ENCODE data around the gene NDRG2. TPM values are rescaled to one million over a fixed set of nuclear protein-coding genes. Genes with fewer than 3 reads are reported as not detected.

Gene NDRG2
- 3.9 TPM for total RNA-seq (2013)
- polyA plus RNA-seq = 10 to 100 TPM in 2 of 3 donors, 1 to 10 TPM in 1; 6.8 to 11.7 (median 11.1) TPM
- 8.9 and 16.2 TPM in 2 replicates for polyA minus RNA-seq
- total RNA-seq = 0.42 to 4.7 (median 2.0) reads per million in 11 experiments

DNA sequence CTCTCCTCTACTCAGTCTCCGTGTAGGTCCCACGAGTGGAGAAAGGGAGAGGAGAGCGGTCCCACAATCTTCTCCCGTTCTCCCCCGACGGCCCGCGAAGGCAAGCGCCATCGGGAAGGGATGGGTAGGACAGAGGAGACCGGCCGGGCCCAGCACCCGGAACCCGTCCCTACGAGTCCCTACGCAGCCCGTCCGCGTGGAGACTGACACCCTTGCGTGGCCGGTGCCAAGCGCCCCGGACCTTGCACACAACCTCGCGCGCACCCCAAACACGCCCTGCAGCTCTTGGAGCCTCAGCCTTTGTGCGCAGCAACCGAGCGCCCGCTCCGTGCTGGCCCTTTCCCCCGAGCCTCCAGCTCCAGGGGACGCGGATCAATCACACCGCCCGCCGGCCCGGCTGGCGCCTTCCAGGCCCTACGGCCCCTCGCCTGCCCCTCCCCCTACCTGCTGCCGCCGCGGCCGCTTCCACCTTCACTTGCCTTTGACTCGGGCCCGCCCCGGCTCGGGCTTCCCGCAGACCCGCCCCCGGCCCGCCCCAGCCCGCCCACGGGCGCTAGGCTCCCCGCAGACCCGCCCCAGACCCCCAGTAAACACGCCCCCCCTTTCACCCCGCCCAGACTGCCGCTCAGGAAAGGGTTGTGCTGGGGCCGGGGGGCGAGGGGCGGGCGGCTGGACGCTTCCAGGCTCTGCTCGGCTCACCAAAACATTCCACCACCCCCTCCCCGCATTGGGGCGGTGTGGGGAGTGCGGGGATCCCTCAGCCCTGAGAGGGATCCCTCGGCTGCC lies at the start of gene NDRG2:
TSS of gene NDRG2 (minus strand) at position 477 of the 786 bp plus-strand sequence. CDS start 1,746 bp downstream, outside the sequence.
- Histone ChIP-seq H3K79me2 (ENCODE audit: insufficient read depth, low read length) (no peaks in the 10 kb centered on the region), H2AFZ (ENCODE audit: insufficient read depth, low read depth, low read length, poor library complexity, severe bottlenecking) (peak within 1 kb of the TSS; percentile 69), H3K4me3 (replicated peaks in 1 of 3; ENCODE audit: low read depth in 2 of 3, low read length in 3 of 3) (peak within 1 kb of the TSS; percentile 40 to 71 (median 43)), H4K20me1 (ENCODE audit: insufficient read depth, low read length) (no peaks in the 10 kb centered on the region), H3K27ac (ENCODE audit: low read depth in 1 of 2, low read length in 2 of 2) (no peak within 1 kb of the TSS), H3K9ac (ENCODE audit: insufficient read depth, low read length, poor library complexity, severe bottlenecking) (peak within 1 kb of the TSS; percentile 25), H3K4me1 (ENCODE audit: control insufficient read depth in 1 of 2, insufficient read depth in 2 of 2, low read length in 2 of 2) (peaks cover 38 to 45% of the 10 kb centered on the region in 2 donors), H3K27me3 (ENCODE audit: control insufficient read depth in 2 of 2, insufficient read depth in 2 of 2, low read length in 2 of 2) (peaks cover 15 to 37% of the 10 kb centered on the region in 2 donors), H3K9me3 (replicated peaks in 1 of 2; ENCODE audit: control insufficient read depth in 1 of 2, insufficient read depth in 1 of 2, low read length in 2 of 2) (peaks cover 2 to 4% of the 10 kb centered on the region in 2 donors), H3K36me3 (replicated peaks in 1 of 2; ENCODE audit: control insufficient read depth in 1 of 2, insufficient read depth in 2 of 2, low read length in 2 of 2) (no peaks in the 10 kb centered on the region), H3K4me2 (replicated peaks; ENCODE audit: extremely low read depth, low read length, poor library complexity, severe bottlenecking) (peak within 1 kb of the TSS; percentile 80)
- peaks cover 0 to 3% (median 1%) of the 10 kb centered on the region in 7 donors for H3K9me3 Mint-ChIP-seq
- H3K4me1 Mint-ChIP-seq = peaks cover 42% of the 10 kb centered on the region
- peaks cover 0 to 6% of the 10 kb centered on the region in 2 donors for H3K36me3 Mint-ChIP-seq
- H3K27ac Mint-ChIP-seq = peak within 1 kb of the TSS in 3 of 7 donors; percentile 8 to 61 (median 27)
- peaks cover 39 to 52% (median 43%) of the 10 kb centered on the region in 3 donors for H3K27me3 Mint-ChIP-seq (ENCODE audit: low read depth in 3 of 3)
- under 1% methylated on average over 42 of the region's 72 CpGs for WGBS (ENCODE audit: insufficient coverage)
- TF ChIP-seq, protein P1, sequence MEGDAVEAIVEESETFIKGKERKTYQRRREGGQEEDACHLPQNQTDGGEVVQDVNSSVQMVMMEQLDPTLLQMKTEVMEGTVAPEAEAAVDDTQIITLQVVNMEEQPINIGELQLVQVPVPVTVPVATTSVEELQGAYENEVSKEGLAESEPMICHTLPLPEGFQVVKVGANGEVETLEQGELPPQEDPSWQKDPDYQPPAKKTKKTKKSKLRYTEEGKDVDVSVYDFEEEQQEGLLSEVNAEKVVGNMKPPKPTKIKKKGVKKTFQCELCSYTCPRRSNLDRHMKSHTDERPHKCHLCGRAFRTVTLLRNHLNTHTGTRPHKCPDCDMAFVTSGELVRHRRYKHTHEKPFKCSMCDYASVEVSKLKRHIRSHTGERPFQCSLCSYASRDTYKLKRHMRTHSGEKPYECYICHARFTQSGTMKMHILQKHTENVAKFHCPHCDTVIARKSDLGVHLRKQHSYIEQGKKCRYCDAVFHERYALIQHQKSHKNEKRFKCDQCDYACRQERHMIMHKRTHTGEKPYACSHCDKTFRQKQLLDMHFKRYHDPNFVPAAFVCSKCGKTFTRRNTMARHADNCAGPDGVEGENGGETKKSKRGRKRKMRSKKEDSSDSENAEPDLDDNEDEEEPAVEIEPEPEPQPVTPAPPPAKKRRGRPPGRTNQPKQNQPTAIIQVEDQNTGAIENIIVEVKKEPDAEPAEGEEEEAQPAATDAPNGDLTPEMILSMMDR (IDR thresholded peaks at IDR 0.05) = no peak
- DNase-seq = peak in 1 of 3 donors; percentile 21
- intact Hi-C loops (cut with micrococcal nuclease) = no loop called here
- peak within 1 kb of the TSS; percentile 75 to 92 for H3K4me3 Mint-ChIP-seq

- H3K79me2 ChIP-seq (ENCODE audit: insufficient read depth, low read length) = peaks cover 38% of the 10 kb centered on the region
- H3K4me2 ChIP-seq (replicated peaks; ENCODE audit: extremely low read depth, low read length, poor library complexity, severe bottlenecking) = no peak overlapping the region
- peaks cover 34 to 39% of the 10 kb centered on the region in 2 donors for H3K4me1 ChIP-seq (ENCODE audit: control insufficient read depth in 1 of 2, insufficient read depth in 2 of 2, low read length in 2 of 2)
- WGBS (ENCODE audit: insufficient coverage) = 100% methylated on average over 8 of the region's 9 CpGs
- H3K36me3 ChIP-seq (replicated peaks in 1 of 2; ENCODE audit: control insufficient read depth in 1 of 2, insufficient read depth in 2 of 2, low read length in 2 of 2) = peaks cover 55 to 64% of the 10 kb centered on the region in 2 donors
- Mint-ChIP-seq H3K9me3 (peaks cover 0 to 3% (median 0%) of the 10 kb centered on the region in 7 donors), H3K27ac (peak overlapping the region in 3 of 7 donors; percentile 42 to 80 (median 58)), H3K4me3 (no peak overlapping the region), H3K27me3 (ENCODE audit: low read depth in 3 of 3) (peaks cover 5 to 9% (median 6%) of the 10 kb centered on the region in 3 donors), H3K36me3 (peaks cover 51 to 59% of the 10 kb centered on the region in 2 donors), H3K4me1 (peaks cover 39% of the 10 kb centered on the region)
- H3K27ac ChIP-seq (ENCODE audit: low read depth in 1 of 2, low read length in 2 of 2) = no peak overlapping the region
- peaks cover 0 to 3% of the 10 kb centered on the region in 2 donors for H3K27me3 ChIP-seq (ENCODE audit: control insufficient read depth in 2 of 2, insufficient read depth in 2 of 2, low read length in 2 of 2)
- TF ChIP-seq, protein P1 (IDR thresholded peaks at IDR 0.05) = no peak
- no peak for DNase-seq
- peaks cover 11% of the 10 kb centered on the region for H4K20me1 ChIP-seq (ENCODE audit: insufficient read depth, low read length)
- H2AFZ ChIP-seq (ENCODE audit: insufficient read depth, low read depth, low read length, poor library complexity, severe bottlenecking) = no peak overlapping the region
- no peaks in the 10 kb centered on the region for H3K9me3 ChIP-seq (replicated peaks in 1 of 2; ENCODE audit: control insufficient read depth in 1 of 2, insufficient read depth in 1 of 2, low read length in 2 of 2)
- H3K9ac ChIP-seq (ENCODE audit: insufficient read depth, low read length, poor library complexity, severe bottlenecking) = no peak overlapping the region
- intact Hi-C loops (cut with micrococcal nuclease) = no loop called here
- no peak overlapping the region for H3K4me3 ChIP-seq (replicated peaks in 1 of 3; ENCODE audit: low read depth in 2 of 3, low read length in 3 of 3)
Observed at GRCh38 chr14:21073921-21074320, 49.1 kb upstream of the NDRG2 start.
